ENCODE measurements around the gene ABCG2.

Gene ABCG2

GRCh38 chr4:88196013-88196365 is 37.5 kb upstream of the ABCG2 start:
- no peak for TF ChIP-seq CTCF (conservative IDR thresholded peaks at IDR 0.05; ENCODE audit: low read depth, low read length)
- DNase-seq (ENCODE audit: low read depth), result no peak
- H3K4me3 ChIP-seq (ENCODE audit: low read length), result no peak overlapping the region

GRCh38 chr4:88195328-88196012 is 37.0 kb upstream of the ABCG2 start:
- no peak for TF ChIP-seq CTCF (conservative IDR thresholded peaks at IDR 0.05; ENCODE audit: low read depth, low read length)
- DNase-seq (ENCODE audit: low read depth), result peak; percentile 19
- no peak overlapping the region for H3K4me3 ChIP-seq (ENCODE audit: low read length)

- no peak for DNase-seq (ENCODE audit: low read depth)
- H3K4me3 ChIP-seq (ENCODE audit: low read length), result no peak overlapping the region
- TF ChIP-seq CTCF (conservative IDR thresholded peaks at IDR 0.05; ENCODE audit: low read depth, low read length), result no peak
These were observed 33.0 kb upstream of the ABCG2 start for GRCh38 chr4:88191404-88191803.

GRCh38 chr4:88189881-88190585 is 31.6 kb upstream of the ABCG2 start:
- no peak overlapping the region for H3K4me3 ChIP-seq (ENCODE audit: low read length)
- no peak for TF ChIP-seq CTCF (conservative IDR thresholded peaks at IDR 0.05; ENCODE audit: low read depth, low read length)
- no peak for DNase-seq (ENCODE audit: low read depth)

- DNase-seq (ENCODE audit: low read depth), result no peak
- TF ChIP-seq CTCF (conservative IDR thresholded peaks at IDR 0.05; ENCODE audit: low read depth, low read length), result no peak
- H3K4me3 ChIP-seq (ENCODE audit: low read length), result no peak overlapping the region
These were observed 30.9 kb upstream of the ABCG2 start for GRCh38 chr4:88189418-88189738.

- DNase-seq (ENCODE audit: low read depth), result no peak
- TF ChIP-seq CTCF (conservative IDR thresholded peaks at IDR 0.05; ENCODE audit: low read depth, low read length), result no peak
- no peak overlapping the region for H3K4me3 ChIP-seq (ENCODE audit: low read length)
These were observed 30.4 kb upstream of the ABCG2 start for GRCh38 chr4:88188738-88189417.

- H3K4me3 ChIP-seq (ENCODE audit: low read length), result no peak overlapping the region
- DNase-seq (ENCODE audit: low read depth), result no peak
- TF ChIP-seq CTCF (conservative IDR thresholded peaks at IDR 0.05; ENCODE audit: low read depth, low read length), result no peak
These were observed 29.3 kb upstream of the ABCG2 start for GRCh38 chr4:88187766-88188165.

Data from retinal pigment epithelial cell (primary cell).